K562 (cell line): Measurements from ENCODE around the gene GALNT18.

ENCODE experiments used
- CAMTA2 ChIP-seq: fragments of 250-450 bp; sonication (Bioruptor Pico); conservative IDR thresholded peaks from 2 replicates; pipeline ENCODE4 v1.5.1; 2022
- HDAC1 ChIP-seq, 2 experiments: fragments of 450-650 bp; IDR thresholded peaks; 2 replicates each; pipeline ENCODE4 v1.6.1; 2016 to 2017; ENCODE audit warnings: inconsistent platforms in 1 of 2, mild to moderate bottlenecking in 1 of 2, moderate library complexity in 1 of 2
- JUND ChIP-seq, 2 experiments: IDR thresholded peaks; 2 replicates in 1 of 2; 3 replicates in 1 of 2; pipeline ENCODE4 v1.6.1; 2011; ENCODE audit warnings: borderline replicate concordance in 2 of 2, low read depth in 2 of 2, low read length in 2 of 2, improper control_type of control experiment in 1 of 2, missing biosample characterization in 1 of 2, missing genetic modification characterization in 1 of 2, missing genetic modification reagents in 1 of 2
- KAT7 ChIP-seq: sonication (generic); formaldehyde crosslinking; IDR thresholded peaks from 2 replicates; pipeline ENCODE4 v1.8.0; 2022; ENCODE audit warnings: missing genetic modification reagents, mild to moderate bottlenecking, borderline replicate concordance
- MED1 ChIP-seq: sonication (generic); formaldehyde crosslinking; IDR thresholded peaks from 2 replicates; pipeline ENCODE4 v1.8.1; 2023; ENCODE audit warnings: missing genetic modification reagents, borderline replicate concordance
- MEF2D ChIP-seq: conservative IDR thresholded peaks from 2 replicates; pipeline ENCODE4 v1.6.1; 2016; ENCODE audit warnings: low read depth, missing genetic modification characterization, missing compliant biosample characterization
- MYC ChIP-seq, 2 experiments: fragments of 250-450 bp in 1 of 2; sonication (Bioruptor Pico) in 1 of 2; IDR thresholded peaks; 2 replicates each; pipeline versions ENCODE4 v1.5.1 to v1.6.1; 2012 to 2021; ENCODE audit warnings: low read depth in 2 of 2, borderline replicate concordance in 1 of 2, improper control_type of control experiment in 1 of 2, low read length in 1 of 2, mild to moderate bottlenecking in 1 of 2, moderate library complexity in 1 of 2
- NCOA2 ChIP-seq, 2 experiments: fragments of 450-650 bp; IDR thresholded peaks; 2 replicates each; pipeline ENCODE4 v1.6.1; 2018; ENCODE audit warnings: mild to moderate bottlenecking in 2 of 2, moderate library complexity in 1 of 2; ENCODE audit not compliant: partially characterized antibody in 2 of 2
- PCBP1 ChIP-seq: fragments of 200-400 bp; formaldehyde crosslinking; IDR thresholded peaks from 2 replicates; pipeline ENCODE4 v1.6.1; 2018; ENCODE audit warnings: mild to moderate bottlenecking, low read depth, low read length; ENCODE audit not compliant: poor library complexity, severe bottlenecking
- SRF ChIP-seq, 2 experiments: fragments of 250-450, 450-650 bp in 1 of 2; sonication (Bioruptor Pico) in 1 of 2; sonication (generic) in 1 of 2; formaldehyde crosslinking; IDR thresholded peaks; 2 replicates each; pipeline versions ENCODE4 v1.5.0 to v1.5.1; 2020 to 2022; ENCODE audit warnings: mild to moderate bottlenecking in 1 of 2, missing genetic modification reagents in 1 of 2
- SRSF9 ChIP-seq: fragments of 200-400 bp; formaldehyde crosslinking; IDR thresholded peaks from 2 replicates; pipeline ENCODE4 v1.6.1; 2017; ENCODE audit warnings: low read depth, low read length, borderline replicate concordance
- TF ChIP-seq, protein P1 (sequence below): fragments of 450-650 bp; IDR thresholded peaks from 2 replicates; pipeline ENCODE4 v1.6.1; 2018; ENCODE audit not compliant: partially characterized antibody

DNA sequence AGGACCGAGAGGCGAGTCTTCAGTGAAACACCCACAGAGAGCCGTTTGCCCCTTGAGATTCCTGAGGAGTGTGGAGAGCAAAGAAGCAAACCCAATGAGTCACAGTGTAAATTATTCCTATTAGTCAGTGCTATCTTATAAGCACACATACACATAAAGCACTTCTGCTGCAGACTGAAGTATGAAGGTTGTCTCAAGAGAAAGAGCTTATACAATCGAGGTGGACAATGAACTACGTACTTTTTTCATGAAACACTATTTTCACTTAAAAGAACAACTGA is 37.3 kb downstream of the GALNT18 start:
- TF ChIP-seq MED1 (CRISPR knock-in tag) (no peak), CAMTA2 (CRISPR knock-in tag) (no peak), SRSF9 (no peak), NCOA2 (IDR thresholded peaks at IDR 0.05; ENCODE audit: partially characterized antibody in 2 of 2) (no peak), MYC (IDR thresholded peaks at IDR 0.05; ENCODE audit: low read depth, low read length) (no peak), MYC (CRISPR knock-in tag; IDR thresholded peaks at IDR 0.05; ENCODE audit: borderline replicate concordance, low read depth) (no peak), SRF (CRISPR knock-in tag; IDR thresholded peaks at IDR 0.05) (no peak), MEF2D (tag) (no peak), PCBP1 (no peak), HDAC1 (IDR thresholded peaks at IDR 0.05) (no peak), JUND (IDR thresholded peaks at IDR 0.05; ENCODE audit: borderline replicate concordance, low read depth, low read length) (no peak), JUND (tag; IDR thresholded peaks at IDR 0.05; ENCODE audit: borderline replicate concordance, low read depth, low read length) (no peak), KAT7 (CRISPR knock-in tag) (no peak)
- TF ChIP-seq, protein P1, sequence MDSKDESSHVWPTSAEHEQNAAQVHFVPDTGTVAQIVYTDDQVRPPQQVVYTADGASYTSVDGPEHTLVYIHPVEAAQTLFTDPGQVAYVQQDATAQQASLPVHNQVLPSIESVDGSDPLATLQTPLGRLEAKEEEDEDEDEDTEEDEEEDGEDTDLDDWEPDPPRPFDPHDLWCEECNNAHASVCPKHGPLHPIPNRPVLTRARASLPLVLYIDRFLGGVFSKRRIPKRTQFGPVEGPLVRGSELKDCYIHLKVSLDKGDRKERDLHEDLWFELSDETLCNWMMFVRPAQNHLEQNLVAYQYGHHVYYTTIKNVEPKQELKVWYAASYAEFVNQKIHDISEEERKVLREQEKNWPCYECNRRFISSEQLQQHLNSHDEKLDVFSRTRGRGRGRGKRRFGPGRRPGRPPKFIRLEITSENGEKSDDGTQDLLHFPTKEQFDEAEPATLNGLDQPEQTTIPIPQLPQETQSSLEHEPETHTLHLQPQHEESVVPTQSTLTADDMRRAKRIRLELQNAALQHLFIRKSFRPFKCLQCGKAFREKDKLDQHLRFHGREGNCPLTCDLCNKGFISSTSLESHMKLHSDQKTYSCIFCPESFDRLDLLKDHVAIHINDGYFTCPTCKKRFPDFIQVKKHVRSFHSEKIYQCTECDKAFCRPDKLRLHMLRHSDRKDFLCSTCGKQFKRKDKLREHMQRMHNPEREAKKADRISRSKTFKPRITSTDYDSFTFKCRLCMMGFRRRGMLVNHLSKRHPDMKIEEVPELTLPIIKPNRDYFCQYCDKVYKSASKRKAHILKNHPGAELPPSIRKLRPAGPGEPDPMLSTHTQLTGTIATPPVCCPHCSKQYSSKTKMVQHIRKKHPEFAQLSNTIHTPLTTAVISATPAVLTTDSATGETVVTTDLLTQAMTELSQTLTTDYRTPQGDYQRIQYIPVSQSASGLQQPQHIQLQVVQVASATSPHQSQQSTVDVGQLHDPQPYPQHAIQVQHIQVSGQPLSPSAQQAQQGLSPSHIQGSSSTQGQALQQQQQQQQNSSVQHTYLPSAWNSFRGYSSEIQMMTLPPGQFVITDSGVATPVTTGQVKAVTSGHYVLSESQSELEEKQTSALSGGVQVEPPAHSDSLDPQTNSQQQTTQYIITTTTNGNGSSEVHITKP: no peak
